ENCODE measurements around the gene TNS4.
A peak's percentile ranks its signal among the peaks of the same experiment; 100 is the strongest.

Gene TNS4

GRCh38 chr17:40440166-40440565 is 61.3 kb downstream of the TNS4 start:
- CTCF ChIA-PET = interaction anchor here (0.6 to 9.1 kb wide), 8 partner anchors 10 to 120 kb away, joined by 3 to 73 read pairs (median 6); partner anchors contain the start of gene TOP2A
- Mint-ChIP-seq H3K4me3 (no peak overlapping the region), H3K36me3 (peaks cover 4% of the 10 kb centered on the region), H3K27ac (no peak overlapping the region), H3K4me1 (peaks cover 39% of the 10 kb centered on the region), H3K27me3 (peaks cover 54% of the 10 kb centered on the region), H3K9me3 (no peaks in the 10 kb centered on the region)
- DNase-seq = no peak

DNA sequence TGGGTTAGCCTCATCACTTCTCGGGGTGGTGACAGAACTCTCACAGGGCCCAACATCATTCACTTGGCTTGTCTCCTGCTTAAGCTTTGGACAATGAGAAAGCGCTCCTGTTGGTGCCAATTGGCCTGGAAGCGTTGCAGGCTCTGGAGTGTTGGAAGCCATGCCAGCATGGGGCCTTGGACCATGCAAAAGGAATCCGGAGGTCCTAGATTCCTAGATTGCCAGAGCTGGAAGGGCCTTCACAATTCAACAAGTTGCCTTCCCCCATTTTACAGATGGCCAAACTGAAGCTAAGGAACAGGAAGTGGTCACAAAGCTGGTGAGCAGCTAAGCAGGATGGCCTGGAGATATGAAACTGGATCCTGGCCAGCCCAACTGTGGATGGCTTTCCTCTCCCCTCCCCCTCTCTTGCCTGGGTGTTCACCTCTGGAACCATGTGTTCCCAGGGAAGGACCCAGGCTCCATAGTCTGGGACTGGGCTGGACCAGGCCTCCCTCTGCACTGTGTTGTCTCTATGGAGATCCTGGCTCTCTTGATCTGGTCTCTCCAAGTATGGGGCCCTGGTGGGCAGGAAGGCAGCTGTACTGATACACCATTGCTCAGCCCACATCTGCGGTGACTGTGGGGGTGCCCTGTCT is 64.2 kb downstream of the TNS4 start:
- Mint-ChIP-seq H3K27me3 (peaks cover 54% of the 10 kb centered on the region), H3K36me3 (no peaks in the 10 kb centered on the region), H3K4me1 (peaks cover 29% of the 10 kb centered on the region), H3K9me3 (no peaks in the 10 kb centered on the region), H3K4me3 (no peak overlapping the region), H3K27ac (no peak overlapping the region)
- CTCF ChIA-PET = interaction anchor here (0.6 to 9.1 kb wide), 8 partner anchors 12 to 123 kb away, joined by 3 to 73 read pairs (median 3); no protein-coding TSS in a partner anchor
- DNase-seq = no peak

DNA sequence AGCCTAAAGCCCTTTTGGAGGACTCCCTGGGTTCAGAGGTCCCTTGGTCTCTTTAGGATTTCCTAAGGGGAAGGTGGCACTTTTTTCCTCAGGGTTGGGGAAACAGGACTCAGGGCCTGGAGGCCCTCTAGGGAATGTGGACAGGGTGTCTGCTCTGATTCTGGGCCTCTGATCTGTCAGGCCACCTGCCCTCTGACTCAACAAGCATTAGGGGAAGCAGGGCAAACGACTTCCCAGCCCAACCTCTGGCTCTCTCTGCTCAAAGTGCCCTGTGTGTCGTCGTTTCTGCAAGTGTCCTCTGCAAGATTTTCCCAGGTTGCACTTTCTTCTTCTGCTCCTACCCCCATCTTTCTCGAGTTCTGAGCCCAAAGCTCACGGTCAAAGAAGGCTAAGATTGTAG is 64.8 kb downstream of the TNS4 start:
- Mint-ChIP-seq H3K4me1 (peaks cover 28% of the 10 kb centered on the region), H3K36me3 (no peaks in the 10 kb centered on the region), H3K9me3 (no peaks in the 10 kb centered on the region), H3K4me3 (no peak overlapping the region), H3K27ac (no peak overlapping the region), H3K27me3 (peaks cover 56% of the 10 kb centered on the region)
- CTCF ChIA-PET = interaction anchor here (0.6 to 1.6 kb wide), 7 partner anchors 13 to 124 kb away, joined by 3 to 5 read pairs (median 3); no protein-coding TSS in a partner anchor
- DNase-seq = no peak

DNA sequence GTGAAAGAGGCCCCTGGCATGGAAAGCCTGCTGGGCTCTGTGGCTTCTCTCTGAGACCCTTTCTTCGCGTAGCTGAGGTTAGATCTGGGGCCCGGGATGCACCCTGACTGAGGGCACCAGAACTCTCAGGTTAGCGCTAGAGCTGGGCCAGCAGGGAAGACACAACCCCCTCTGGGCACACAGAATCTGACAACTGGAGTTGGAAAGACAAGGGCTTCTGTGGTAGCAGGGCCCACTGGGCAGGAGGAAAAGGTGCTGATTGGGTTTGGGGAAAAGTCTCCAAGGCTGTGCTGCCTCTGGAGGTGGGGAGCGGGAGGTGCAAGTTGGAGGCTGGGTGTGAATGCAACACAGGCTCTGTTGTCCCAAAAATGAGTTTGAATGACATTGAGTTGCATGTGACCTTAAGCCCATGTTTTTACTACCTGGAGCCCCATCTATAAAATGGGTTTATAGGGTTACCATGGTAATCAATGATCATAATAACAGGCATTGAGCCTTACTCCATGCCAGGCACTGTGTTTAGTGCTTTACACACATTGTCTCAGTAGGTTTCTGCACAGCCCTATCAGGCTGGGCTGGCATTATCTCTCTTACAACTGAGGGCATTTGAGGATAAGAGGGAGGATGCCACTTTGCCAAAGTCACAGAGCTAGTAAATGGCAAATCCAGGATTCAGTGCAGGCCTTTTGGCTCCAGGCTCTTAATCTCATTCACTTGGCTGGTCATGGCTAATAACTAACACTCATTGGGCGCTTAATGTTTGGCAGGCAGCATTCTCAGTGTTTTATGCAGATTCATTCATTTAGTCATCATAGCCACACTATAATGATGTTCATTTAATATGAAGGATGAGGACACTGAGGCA is 67.6 kb downstream of the TNS4 start:
- Mint-ChIP-seq H3K4me3 (no peak overlapping the region), H3K27ac (no peak overlapping the region), H3K9me3 (no peaks in the 10 kb centered on the region), H3K36me3 (no peaks in the 10 kb centered on the region), H3K4me1 (peaks cover 17% of the 10 kb centered on the region), H3K27me3 (peaks cover 66% of the 10 kb centered on the region)
- CTCF ChIA-PET = interaction anchor here (0.7 to 5.6 kb wide), 8 partner anchors 10 to 99 kb away, joined by 3 to 22 read pairs (median 3); partner anchors contain the start of genes IGFBP4 and TOP2A
- peak; percentile 57 for DNase-seq

- CTCF ChIA-PET = interaction anchor here (0.9 to 5.6 kb wide), 5 partner anchors 14 to 100 kb away, joined by 3 to 22 read pairs (median 6); partner anchors contain the start of gene TOP2A
- Mint-ChIP-seq H3K27ac (no peak overlapping the region), H3K4me3 (no peak overlapping the region), H3K9me3 (no peaks in the 10 kb centered on the region), H3K4me1 (peaks cover 17% of the 10 kb centered on the region), H3K36me3 (peaks cover 2% of the 10 kb centered on the region), H3K27me3 (peaks cover 69% of the 10 kb centered on the region)
- DNase-seq = no peak
Measured at GRCh38 chr17:40432864-40433528, 68.4 kb downstream of the TNS4 start.

DNA sequence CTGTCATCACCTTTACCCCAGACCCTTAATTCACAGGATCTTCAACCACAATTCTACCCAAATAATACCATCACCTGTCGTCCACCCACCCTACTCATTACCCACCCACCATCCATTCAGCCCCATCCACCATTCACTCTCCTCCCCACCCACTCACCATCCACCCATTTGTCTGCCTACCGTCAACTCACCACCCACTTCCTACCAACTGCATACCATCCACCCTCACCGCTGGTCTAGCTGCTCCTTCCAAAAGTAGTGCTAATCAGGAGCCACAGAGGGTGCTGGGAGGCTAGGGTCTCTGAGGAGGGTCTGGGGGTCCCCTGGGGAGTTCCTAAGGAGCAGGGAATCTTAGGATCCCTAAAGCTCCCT is 70.2 kb downstream of the TNS4 start:
- no peak for DNase-seq
- CTCF ChIA-PET = interaction anchor here (1.7 to 5.6 kb wide), 2 partner anchors 13 to 102 kb away, joined by 4 to 22 read pairs; partner anchors contain the start of gene TOP2A
- no peak overlapping the region for H3K4me3 Mint-ChIP-seq
- peaks cover 57% of the 10 kb centered on the region for H3K27me3 Mint-ChIP-seq
- peaks cover 24% of the 10 kb centered on the region for H3K4me1 Mint-ChIP-seq
- no peaks in the 10 kb centered on the region for H3K9me3 Mint-ChIP-seq
- H3K36me3 Mint-ChIP-seq = peaks cover 2% of the 10 kb centered on the region
- H3K27ac Mint-ChIP-seq = no peak overlapping the region

- CTCF ChIA-PET = interaction anchor here (1.7 to 5.6 kb wide), 2 partner anchors 13 to 102 kb away, joined by 4 to 22 read pairs; partner anchors contain the start of gene TOP2A
- Mint-ChIP-seq H3K36me3 (peaks cover 2% of the 10 kb centered on the region), H3K4me1 (peaks cover 30% of the 10 kb centered on the region), H3K9me3 (no peaks in the 10 kb centered on the region), H3K27ac (no peak overlapping the region), H3K27me3 (peaks cover 54% of the 10 kb centered on the region), H3K4me3 (no peak overlapping the region)
- no peak for DNase-seq
Measured at GRCh38 chr17:40430272-40431230, 70.9 kb downstream of the TNS4 start.

DNA sequence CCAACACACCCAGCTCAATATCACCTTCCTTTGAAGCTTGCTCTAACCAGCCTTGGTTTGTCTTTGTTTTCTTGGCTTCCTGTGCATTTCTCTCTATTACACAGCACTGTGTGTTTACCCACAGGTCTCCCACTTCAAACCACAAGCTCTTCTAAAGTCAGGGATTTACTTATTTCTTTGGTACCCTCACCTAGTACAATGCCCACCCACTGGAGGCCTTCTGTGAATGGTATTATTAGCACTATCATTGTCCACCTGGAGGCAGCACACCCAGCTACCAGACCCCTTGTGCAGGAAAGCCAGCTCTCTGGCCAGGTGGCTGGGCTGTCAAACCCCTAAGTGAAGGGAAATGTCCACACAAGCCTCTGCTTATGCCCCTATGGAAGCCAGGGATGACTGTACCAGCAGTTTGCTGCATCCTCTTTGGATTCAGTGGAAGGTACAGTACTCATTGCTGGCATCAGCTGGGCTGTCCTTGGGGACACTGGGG is 74.4 kb downstream of the TNS4 start:
- Mint-ChIP-seq H3K27ac (peak overlapping the region; percentile 67), H3K9me3 (no peaks in the 10 kb centered on the region), H3K27me3 (peaks cover 43% of the 10 kb centered on the region), H3K4me1 (peaks cover 35% of the 10 kb centered on the region), H3K36me3 (peaks cover 2% of the 10 kb centered on the region), H3K4me3 (no peak overlapping the region)
- DNase-seq = peak; percentile 49
- CTCF ChIA-PET = interaction anchor here (0.6 to 3.7 kb wide), 10 partner anchors 9 to 133 kb away, joined by 3 to 35 read pairs (median 3); partner anchors contain the start of genes IGFBP4 and TOP2A
